K562 (cell line): Measurements from ENCODE around the gene LPAR6. TPM values are rescaled to one million over a fixed set of nuclear protein-coding genes. Genes with fewer than 3 reads are reported as not detected.

Experiments used
- ATAC-seq: fragments of 200-7000 bp; cut with Tn5 transposase; 3 replicates; pipeline ENCODE4 v1.9.1; 2020; ENCODE audit warnings: moderate library complexity
- BruUV-seq: library from RNA; stranded (reverse); fragments of 400-500 nt; replicated peaks from 2 replicates; lab custom pipeline; 2021; lab: Mats Ljungman, UMichigan
- CTCF ChIA-PET: fragments of 300-600 bp; formaldehyde crosslinking; extraction: SDS; loops from one replicate; lab custom pipeline; 2021; ENCODE audit warnings: low intra/inter-chr PET ratio; lab: Yijun Ruan, JAX
- POLR2A ChIA-PET: fragments of 300-600, 350-650 bp; sonication (Branson Sonifier 250); formaldehyde crosslinking; extraction: SDS; loops from one replicate; lab custom pipeline; 2021; ENCODE audit warnings: antibody characterized with exemption, inconsistent platforms; lab: Yijun Ruan, JAX
- DNase-seq, 4 experiments: peaks; one replicate each; pipeline versions ENCODE4 v3.0.0 to v3.0.0-alpha.2; 2011 to 2018; ENCODE audit warnings: low spot score in 3 of 4, mixed read lengths in 3 of 4; ENCODE audit errors: extremely low read depth in 1 of 4
- FAIRE-seq: peaks from 2 replicates; lab custom pipeline; 2011; peaks lifted over from hg19 to GRCh38; lab: Jason Lieb, UNC
- H2AFZ ChIP-seq: 2 replicates; pipeline ENCODE4 v1.6.0; 2011; ENCODE audit warnings: low read depth, low read length, control low read depth, inconsistent platforms
- H3K27ac ChIP-seq: fragments of 200-600 bp; 3 replicates; pipeline ENCODE4 v1.8.0; 2011; ENCODE audit warnings: low read depth, mild to moderate bottlenecking, control low read depth, inconsistent platforms, low read length, moderate library complexity, mixed read lengths; ENCODE audit errors: extremely low read depth
- H3K27me3 ChIP-seq, 2 experiments: fragments of 300-600 bp in 1 of 2; 2 replicates in 1 of 2; 3 replicates in 1 of 2; pipeline versions ENCODE4 v1.6.0 to v1.8.0; 2011; ENCODE audit warnings: inconsistent platforms in 2 of 2, low read length in 2 of 2, mild to moderate bottlenecking in 1 of 2, mixed read lengths in 1 of 2, moderate library complexity in 1 of 2; ENCODE audit not compliant: control insufficient read depth in 2 of 2, insufficient read depth in 2 of 2
- H3K36me3 ChIP-seq: fragments of 300-600 bp; 3 replicates; pipeline ENCODE4 v1.8.0; 2011; ENCODE audit warnings: mild to moderate bottlenecking, low read length, inconsistent platforms; ENCODE audit not compliant: control insufficient read depth, insufficient read depth
- H3K4me1 ChIP-seq, 2 experiments: fragments of 200-600 bp in 1 of 2; replicated peaks in 1 of 2; 2 replicates in 1 of 2; 3 replicates in 1 of 2; pipeline versions ENCODE4 v1.5.1 to v1.8.0; 2011; ENCODE audit warnings: inconsistent platforms in 2 of 2, low read length in 2 of 2, mild to moderate bottlenecking in 1 of 2, mixed read lengths in 1 of 2, moderate library complexity in 1 of 2; ENCODE audit not compliant: control insufficient read depth in 2 of 2, insufficient read depth in 2 of 2
- H3K4me2 ChIP-seq: 2 replicates; pipeline ENCODE4 v1.6.1; 2011; ENCODE audit warnings: low read length, control low read depth, inconsistent platforms, mixed read lengths; ENCODE audit not compliant: insufficient read depth
- H3K4me3 ChIP-seq: fragments of 200-600 bp; sonication (generic), shearing (Covaris generic); 2 replicates; pipeline ENCODE4 v1.5.1; 2016; ENCODE audit warnings: control low read depth, inconsistent platforms
- H3K79me2 ChIP-seq: fragments of 200-600 bp; 3 replicates; pipeline ENCODE4 v1.8.0; 2011; ENCODE audit warnings: low read length, inconsistent platforms; ENCODE audit not compliant: control insufficient read depth, insufficient read depth
- H3K9ac ChIP-seq, 2 experiments: 2 replicates each; pipeline versions ENCODE4 v1.6.0 to v1.6.1; 2011; ENCODE audit warnings: low read depth in 2 of 2, low read length in 2 of 2, control low read depth in 1 of 2, inconsistent platforms in 1 of 2, mild to moderate bottlenecking in 1 of 2, mixed read lengths in 1 of 2; ENCODE audit not compliant: insufficient read depth in 1 of 2
- H3K9me1 ChIP-seq: one replicate; pipeline ENCODE4 v1.6.0; 2011; ENCODE audit warnings: inconsistent platforms, mild to moderate bottlenecking, low read length, moderate library complexity; ENCODE audit not compliant: control insufficient read depth, insufficient read depth
- H3K9me3 ChIP-seq: replicated peaks from 2 replicates; pipeline ENCODE4 v1.5.1; 2011; ENCODE audit warnings: low read depth, low read length, inconsistent platforms; ENCODE audit not compliant: control insufficient read depth, insufficient read depth
- H4K20me1 ChIP-seq: replicated peaks from 2 replicates; pipeline ENCODE4 v1.6.1; 2011; ENCODE audit warnings: low read length, inconsistent platforms, mixed read lengths; ENCODE audit not compliant: control insufficient read depth, insufficient read depth
- CBFA2T3 ChIP-seq: fragments of 450-650 bp; IDR thresholded peaks from 2 replicates; pipeline ENCODE4 v1.6.1; 2017
- CREB1 ChIP-seq, 2 experiments: sonication (generic) in 1 of 2; formaldehyde crosslinking in 1 of 2; IDR thresholded peaks; 2 replicates each; pipeline versions ENCODE4 v1.6.1 to v1.8.0; 2012 to 2022; ENCODE audit warnings: inconsistent platforms in 1 of 2, mild to moderate bottlenecking in 1 of 2, missing genetic modification reagents in 1 of 2, moderate library complexity in 1 of 2
- HDAC1 ChIP-seq, 2 experiments: fragments of 450-650 bp; IDR thresholded peaks; 2 replicates each; pipeline ENCODE4 v1.6.1; 2016 to 2017; ENCODE audit warnings: inconsistent platforms in 1 of 2, mild to moderate bottlenecking in 1 of 2, moderate library complexity in 1 of 2
- HDAC6 ChIP-seq: IDR thresholded peaks from 2 replicates; pipeline ENCODE4 v1.6.1; 2012; ENCODE audit warnings: low read depth, mild to moderate bottlenecking, control low read depth, inconsistent platforms, low read length, moderate library complexity
- JUNB ChIP-seq: fragments of 450-650 bp; formaldehyde crosslinking; conservative IDR thresholded peaks from 2 replicates; pipeline ENCODE4 v1.4.0; 2020; ENCODE audit warnings: mild to moderate bottlenecking
- KLF16 ChIP-seq: IDR thresholded peaks from 2 replicates; pipeline ENCODE4 v1.6.1; 2016; ENCODE audit warnings: antibody characterized with exemption
- NFRKB ChIP-seq: fragments of 450-650 bp; IDR thresholded peaks from 2 replicates; pipeline ENCODE4 v1.6.1; 2016; ENCODE audit warnings: low read depth
- PTBP1 ChIP-seq: fragments of 200-400 bp; formaldehyde crosslinking; IDR thresholded peaks from 2 replicates; pipeline ENCODE4 v1.6.1; 2017; ENCODE audit warnings: low read depth, low read length
- RB1 ChIP-seq: fragments of 450-650 bp; IDR thresholded peaks from 2 replicates; pipeline ENCODE4 v1.6.1; 2017; ENCODE audit warnings: low read depth, mild to moderate bottlenecking
- RBBP5 ChIP-seq: fragments of 200-600 bp; sonication (generic); IDR thresholded peaks from 2 replicates; pipeline ENCODE4 v1.6.1; 2012; ENCODE audit warnings: borderline replicate concordance, mild to moderate bottlenecking, low read length, control low read depth, inconsistent platforms; ENCODE audit not compliant: insufficient read depth, poor library complexity, severe bottlenecking
- RBM15 ChIP-seq: fragments of 200-400 bp; formaldehyde crosslinking; IDR thresholded peaks from 2 replicates; pipeline ENCODE4 v1.6.1; 2018; ENCODE audit warnings: mild to moderate bottlenecking, low read length, moderate library complexity; ENCODE audit not compliant: insufficient read depth
- SIRT6 ChIP-seq: IDR thresholded peaks from one replicate; pipeline ENCODE4 v1.6.1; 2012; ENCODE audit warnings: low read depth, mild to moderate bottlenecking, control low read depth, inconsistent platforms, low read length, moderate library complexity
- SLC30A9 ChIP-seq: fragments of 250-450 bp; sonication (Bioruptor Pico); IDR thresholded peaks from 2 replicates; pipeline ENCODE4 v1.8.0; 2022; ENCODE audit warnings: mild to moderate bottlenecking, moderate library complexity
- TAF15 ChIP-seq: fragments of 200-400 bp; formaldehyde crosslinking; IDR thresholded peaks from 2 replicates; pipeline ENCODE4 v1.6.1; 2017; ENCODE audit warnings: mild to moderate bottlenecking, low read depth, low read length, moderate library complexity
- TBL1XR1 ChIP-seq, 2 experiments: IDR thresholded peaks; 2 replicates each; pipeline ENCODE4 v1.6.1; 2012; ENCODE audit warnings: improper control_type of control experiment in 2 of 2, low read length in 2 of 2, mild to moderate bottlenecking in 1 of 2
- TCF15 ChIP-seq: fragments of 250-450 bp; sonication (Bioruptor Pico); IDR thresholded peaks from 2 replicates; pipeline ENCODE4 v1.8.0; 2022; ENCODE audit warnings: moderate library complexity, mild to moderate bottlenecking, inconsistent platforms
- U2AF2 ChIP-seq: fragments of 200-400 bp; formaldehyde crosslinking; optimal IDR thresholded peaks from 2 replicates; pipeline ENCODE3; 2017; ENCODE audit warnings: low read depth, mild to moderate bottlenecking, low read length
- ZNF175 ChIP-seq: fragments of 200-800 bp; sonication (Bioruptor generic); IDR thresholded peaks from 2 replicates; pipeline ENCODE4 v1.6.1; 2016; ENCODE audit warnings: low read depth, mild to moderate bottlenecking, missing genetic modification characterization, missing compliant biosample characterization
- ZNF184 ChIP-seq: sonication (generic); formaldehyde crosslinking; IDR thresholded peaks from 2 replicates; pipeline ENCODE4 v1.5.0; 2020; ENCODE audit warnings: missing genetic modification reagents
- ZNF395 ChIP-seq: fragments of 200-800 bp; sonication (Bioruptor generic); IDR thresholded peaks from 2 replicates; pipeline ENCODE4 v1.6.1; 2017; ENCODE audit warnings: missing genetic modification characterization, missing compliant biosample characterization
- WGBS: fragments of 100-300 bp; shearing (Covaris generic); methylation state at CpG from one replicate; pipeline ENCODE4 v1.1.6; 2016; ENCODE audit warnings: low coverage, mixed read lengths; ENCODE audit not compliant: insufficient coverage; ENCODE audit errors: missing lambda C conversion rate; 5-methylcytosine and 5-hydroxymethylcytosine counted together
- in situ Hi-C: fragments of 300-500 bp; cut with MboI; formaldehyde crosslinking; loops from 4 replicates; pipeline ENCODE4 v1.15.0; 2018; ENCODE audit warnings: inconsistent platforms, mixed read lengths
- intact Hi-C: fragments of 100-400 bp; cut with micrococcal nuclease; formaldehyde crosslinking; loops from 2 replicates; pipeline ENCODE4 v1.14.2; 2022
- polyA plus RNA-seq, 8 experiments: library from polyadenylated mRNA; depleted of rRNA in 4 of 8; stranded (reverse) in 5 of 8; unstranded in 3 of 8; fragments of >200 nt; fragmentation: Nextera tagmentation in 2 of 8; fragmentation: Illumina TruSeq in 1 of 8; extraction: Ambion mirVana in 2 of 8; extraction: Trizol in 1 of 8; gene quantifications; 2 replicates each; pipeline versions ENCODE4 v1.2.1 to v1.2.3, GENCODE V29; 2011 to 2014; ENCODE audit warnings: inconsistent platforms in 1 of 8, missing spikeins in 1 of 8
- total RNA-seq, 7 experiments: library from RNA; depleted of rRNA in 6 of 7; stranded (reverse); fragments of >200 nt in 6 of 7; fragmentation: Illumina TruSeq in 2 of 7; extraction: Trizol in 2 of 7; gene quantifications; 2 replicates each; pipeline versions ENCODE4 v1.2.1 to v1.2.3, GENCODE V29; 2011 to 2021; ENCODE audit warnings: low replicate concordance in 1 of 7

LPAR6 gene
- total and polyA plus RNA-seq, 9 of the 15 experiments (the other 6 are each of a cell fraction or from before 2014, with no cell fraction given), result 0.04 to 0.14 (median 0.10) TPM; not detected in 5

GRCh38 chr13:48404952-48405351, 8.0 kb downstream of the LPAR6 start:
- Histone ChIP-seq H3K9me1 (no peaks in the 10 kb centered on the region), H3K4me2 (no peak overlapping the region), H3K79me2 (no peaks in the 10 kb centered on the region), H3K9ac (no peak overlapping the region), H3K4me1 (no peaks in the 10 kb centered on the region), H3K9me3 (no peaks in the 10 kb centered on the region), H3K4me3 (no peak overlapping the region), H4K20me1 (no peaks in the 10 kb centered on the region), H3K27me3 (no peaks in the 10 kb centered on the region), H2AFZ (no peak overlapping the region), H3K27ac (no peak overlapping the region), H3K36me3 (no peaks in the 10 kb centered on the region)
- FAIRE-seq, result no peak
- BruUV-seq, result no TSS peak
- ChIA-PET CTCF (no interaction called here), POLR2A (no interaction called here)
- 67% methylated on average over 1 of the region's 1 CpG for WGBS
- ATAC-seq, result no peak
- intact Hi-C loops, result no loop called here
- TF ChIP-seq CBFA2T3, result no peak
- no peak for TF ChIP-seq RBM15
- no peak for TF ChIP-seq TBL1XR1 (IDR thresholded peaks at IDR 0.05; ENCODE audit: low read length in 2 of 2)
- TF ChIP-seq TCF15 (CRISPR knock-in tag), result no peak
- no peak for TF ChIP-seq RB1
- no peak for TF ChIP-seq PTBP1
- no peak for TF ChIP-seq ZNF175
- no peak for TF ChIP-seq HDAC6
- TF ChIP-seq CREB1 (IDR thresholded peaks at IDR 0.05), result no peak
- TF ChIP-seq CREB1 (CRISPR knock-in tag; IDR thresholded peaks at IDR 0.05), result no peak
- TF ChIP-seq ZNF184, result no peak
- no peak for TF ChIP-seq SIRT6
- TF ChIP-seq HDAC1 (IDR thresholded peaks at IDR 0.05), result no peak
- no peak for TF ChIP-seq RBBP5
- TF ChIP-seq JUNB, result no peak
- TF ChIP-seq KLF16, result no peak
- no peak for TF ChIP-seq ZNF395 (CRISPR knock-in tag)
- TF ChIP-seq NFRKB, result no peak
- TF ChIP-seq U2AF2, result no peak
- TF ChIP-seq TAF15, result no peak
- TF ChIP-seq SLC30A9, result no peak
- no peak for DNase-seq
- in situ Hi-C loops, result no loop called here
